CD4-positive, alpha-beta T cell treated with Interleukin-4 for 1 hour (primary cell): ENCODE measurements around the gene KIAA2012.

ENCODE experiments used
- DNase-seq, 2 donors: peaks; one replicate each; pipeline ENCODE4 v3.0.0-alpha.2; 2020 to 2022

Gene KIAA2012

DNA sequence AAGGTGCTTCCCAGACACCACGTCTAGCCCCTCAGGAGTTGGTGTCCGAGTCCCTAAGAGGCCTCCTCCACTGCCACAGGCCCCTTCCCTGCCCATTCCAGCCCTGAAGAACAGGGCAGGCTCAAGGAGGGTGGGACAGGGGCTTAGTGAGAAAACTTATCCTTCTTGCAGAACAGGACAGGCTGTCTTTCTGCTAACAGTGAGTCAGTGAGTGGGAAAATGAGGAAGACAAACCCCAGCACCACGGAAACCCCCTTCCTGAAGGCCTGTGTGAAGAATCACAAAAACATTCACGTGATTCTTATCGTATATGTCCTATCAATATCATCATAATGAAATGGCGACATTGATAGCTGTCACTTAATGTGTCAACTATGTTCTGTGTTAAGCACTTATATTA lies 29.6 kb upstream of the KIAA2012 start:
- DNase-seq, result no peak

DNA sequence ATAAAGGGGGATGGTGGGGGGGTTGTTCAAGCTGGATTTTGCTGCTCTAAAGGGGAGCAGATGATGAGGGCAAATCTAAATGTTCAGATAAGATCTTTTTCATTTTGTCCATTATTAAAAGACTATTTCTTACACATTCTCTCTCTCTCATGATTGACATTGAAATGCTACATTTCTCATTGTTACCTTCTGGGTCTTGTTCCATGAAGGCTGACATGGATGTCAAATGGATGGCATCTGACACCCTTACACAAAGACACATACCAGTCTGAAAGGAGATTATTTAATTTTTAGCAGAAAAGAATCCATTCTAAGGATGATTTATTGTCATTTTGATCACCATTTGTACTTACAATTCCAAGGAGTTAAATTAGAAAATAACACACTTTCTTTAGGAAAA lies 28.3 kb upstream of the KIAA2012 start:
- no peak for DNase-seq

DNA sequence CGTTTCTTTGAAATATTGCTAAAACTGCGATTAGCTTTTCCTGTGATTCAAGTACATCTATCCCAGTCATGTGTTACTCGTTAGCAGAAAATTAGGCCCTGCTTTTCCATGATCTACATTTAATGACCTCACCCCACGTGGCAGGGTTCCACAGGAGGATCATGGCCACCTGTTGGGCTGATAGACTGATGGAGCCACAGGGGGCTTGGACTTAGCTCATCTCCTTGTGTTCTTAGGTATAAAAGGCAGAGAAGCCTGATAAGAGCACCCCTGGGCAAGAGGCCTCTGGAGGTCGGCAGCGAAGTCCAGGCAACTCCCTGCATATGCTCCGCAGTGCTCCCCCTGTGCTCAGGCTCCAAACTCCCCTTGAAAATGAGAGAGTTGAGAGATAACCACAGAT lies 26.5 kb upstream of the KIAA2012 start:
- DNase-seq, result no peak

DNA sequence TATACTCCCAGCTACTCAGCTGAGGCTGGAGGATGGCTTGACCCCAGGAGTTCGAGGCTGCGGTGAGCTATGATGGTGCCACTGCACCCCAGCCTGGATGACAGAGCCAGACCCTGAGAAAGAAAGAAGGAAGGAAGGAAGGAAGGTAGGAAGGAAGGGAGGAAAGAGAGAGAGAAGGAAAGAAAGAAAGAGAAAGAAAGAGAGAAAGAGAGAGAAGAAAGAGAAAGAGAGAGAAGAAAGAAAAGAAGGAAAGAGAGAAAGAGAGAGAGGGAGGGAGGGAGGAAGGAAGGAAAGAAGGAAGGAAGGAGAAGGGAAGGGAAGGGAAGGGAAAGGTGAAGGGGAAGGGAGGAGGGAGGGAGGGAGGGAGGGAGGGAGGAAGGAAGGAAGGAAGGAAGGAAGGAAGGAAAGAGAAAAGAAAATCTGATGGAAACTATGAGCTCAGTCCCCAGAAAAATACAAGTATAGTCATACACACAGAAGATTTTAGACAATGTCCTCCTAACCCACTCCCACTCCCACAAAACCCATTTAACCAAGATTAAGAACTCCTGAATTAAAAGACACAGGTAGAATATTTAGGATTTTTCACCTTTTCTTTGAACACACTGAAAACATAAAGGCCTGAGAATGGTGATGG lies 23.8 kb upstream of the KIAA2012 start:
- no peak for DNase-seq

DNA sequence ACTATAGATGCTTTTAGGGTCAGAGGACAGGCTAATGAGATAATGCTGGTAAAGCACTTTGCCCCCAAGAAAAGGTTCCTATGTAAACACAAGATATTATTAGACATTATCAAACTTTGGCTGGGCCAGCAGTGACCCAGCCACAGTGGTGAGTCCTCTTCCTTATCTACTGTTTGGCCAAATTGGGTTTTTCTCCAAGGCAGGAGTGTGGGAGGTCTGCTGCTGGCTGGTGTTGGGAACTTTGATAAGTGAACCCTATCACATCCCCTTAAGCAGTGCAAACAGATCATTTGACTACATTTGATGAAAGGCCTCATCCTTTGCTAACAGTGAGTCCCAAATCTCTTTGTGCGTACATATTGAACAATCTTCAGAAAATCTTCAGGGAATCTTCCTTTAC lies 23.2 kb upstream of the KIAA2012 start:
- no peak for DNase-seq

DNA sequence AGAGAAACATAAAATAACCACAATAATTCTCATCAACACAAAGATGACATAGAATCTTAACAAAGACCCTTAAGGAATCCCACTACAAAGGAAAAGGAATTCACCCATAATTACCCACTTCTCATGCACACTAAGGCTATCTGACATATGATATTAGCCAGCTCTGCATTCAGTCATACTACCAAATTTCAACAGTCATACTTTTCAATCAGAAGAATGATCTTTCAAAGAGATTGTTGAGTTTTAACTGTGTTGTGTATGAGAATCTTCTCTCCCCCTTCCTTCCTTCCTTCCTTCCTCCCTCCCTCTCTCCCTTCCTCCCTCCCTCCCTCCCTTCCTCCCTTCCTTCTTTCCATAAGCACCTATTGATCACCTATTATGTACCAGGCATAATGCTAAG lies 22.4 kb upstream of the KIAA2012 start:
- no peak for DNase-seq

DNA sequence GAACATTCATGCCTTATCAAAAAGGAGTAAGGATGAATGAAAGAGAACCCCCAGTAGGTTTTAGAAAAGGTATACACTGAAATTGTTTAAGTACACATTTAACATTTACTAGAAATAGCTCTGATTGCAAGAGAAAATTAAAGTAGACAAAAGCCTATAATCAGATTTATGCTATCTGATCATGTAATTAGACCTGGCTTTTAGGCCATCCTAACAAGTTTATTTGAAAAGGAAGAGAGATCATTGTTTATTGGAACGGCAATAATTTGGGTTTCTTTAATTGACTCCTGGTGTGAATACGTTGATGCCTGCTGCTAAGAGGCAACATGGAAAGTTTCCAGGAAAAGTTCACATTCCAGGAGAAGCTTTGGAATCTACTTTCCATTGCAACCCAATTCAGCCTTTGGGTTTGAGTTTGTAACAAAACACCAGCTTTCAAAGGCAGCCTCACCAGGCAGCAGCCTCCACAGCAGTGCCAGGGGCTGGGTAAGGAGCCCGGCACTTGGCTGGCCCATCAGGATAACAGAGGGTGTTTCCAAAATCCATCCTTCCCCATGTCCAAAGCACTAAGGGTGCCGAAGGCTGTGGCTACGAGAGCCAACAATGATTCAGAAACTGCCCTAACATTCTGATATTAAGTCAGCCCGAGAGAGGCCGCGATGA lies 21.4 kb upstream of the KIAA2012 start:
- DNase-seq, result no peak

DNA sequence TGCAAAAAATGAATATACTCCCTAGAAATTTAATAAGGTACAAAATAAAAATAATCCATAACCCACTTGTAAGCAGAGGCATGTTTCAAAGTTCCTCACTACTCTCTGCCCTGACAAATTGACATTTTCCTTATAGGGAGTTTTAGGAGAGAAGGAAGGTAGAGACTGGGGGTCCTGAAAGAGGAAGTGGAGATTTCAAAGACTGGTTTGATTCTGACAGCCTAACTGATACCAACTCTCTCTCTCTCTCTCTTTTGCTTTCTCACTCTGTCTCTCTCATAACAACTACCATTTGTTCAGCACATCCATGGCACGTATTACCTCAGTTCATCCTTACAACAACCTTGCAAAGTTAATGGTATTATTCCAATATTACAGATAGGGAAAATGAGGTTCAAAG lies 20.8 kb upstream of the KIAA2012 start:
- no peak for DNase-seq

DNA sequence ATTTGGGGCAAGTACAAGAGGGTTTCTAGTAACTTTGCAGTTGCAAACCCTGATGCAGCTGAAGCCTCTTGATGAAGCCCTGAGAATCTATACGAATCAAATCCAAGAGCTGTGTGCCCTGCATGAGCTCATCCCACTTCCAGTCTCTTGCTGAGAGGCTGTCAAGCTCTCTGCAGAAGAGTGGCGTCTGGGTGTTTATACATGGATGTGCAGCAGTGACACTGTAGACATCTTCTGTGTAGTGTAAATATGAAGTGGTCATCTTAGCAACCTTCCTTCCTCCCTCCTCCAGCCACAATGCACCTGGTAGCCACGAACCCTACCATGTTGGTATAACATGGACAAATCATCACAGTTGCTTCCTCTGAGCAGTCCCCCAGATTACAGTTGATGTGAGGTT lies 18.4 kb upstream of the KIAA2012 start:
- DNase-seq, result no peak

DNA sequence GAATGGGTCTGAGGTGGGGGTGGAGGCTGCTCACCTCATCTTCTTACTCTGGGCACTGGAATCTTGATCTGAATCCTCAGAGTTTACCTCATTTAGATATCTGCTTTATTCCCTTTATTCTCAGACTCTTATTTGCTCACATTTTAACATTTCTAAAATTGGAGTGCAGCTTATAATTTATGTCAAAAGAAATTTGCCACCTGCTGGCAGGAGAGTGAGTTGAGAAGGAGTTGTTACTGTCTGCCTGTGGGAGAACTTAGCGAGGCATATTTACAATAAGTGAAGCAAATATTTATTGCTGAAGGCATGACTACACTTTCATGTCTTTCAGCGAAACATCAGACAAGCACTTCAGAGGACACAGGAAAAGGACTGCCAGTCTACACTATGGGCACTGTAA lies 16.4 kb upstream of the KIAA2012 start:
- no peak for DNase-seq

DNA sequence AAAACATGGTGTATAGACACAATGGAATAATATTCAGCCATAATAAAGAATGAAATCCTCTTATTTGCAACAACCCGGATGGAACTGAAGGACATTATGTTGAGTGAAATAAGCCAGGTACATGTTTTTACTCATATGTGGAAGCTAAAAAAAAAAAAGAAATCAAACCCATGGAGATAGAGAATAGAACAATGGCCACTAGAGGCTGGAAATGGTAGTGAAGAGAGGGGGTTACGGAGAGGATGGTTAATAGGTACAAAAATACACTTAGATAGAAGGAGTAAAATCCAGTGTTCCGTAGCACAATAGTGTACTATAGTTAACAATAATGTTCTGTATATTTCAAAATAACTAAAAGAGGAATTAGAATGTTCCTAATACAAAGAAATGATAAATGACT lies 12.8 kb upstream of the KIAA2012 start:
- DNase-seq, result no peak

DNA sequence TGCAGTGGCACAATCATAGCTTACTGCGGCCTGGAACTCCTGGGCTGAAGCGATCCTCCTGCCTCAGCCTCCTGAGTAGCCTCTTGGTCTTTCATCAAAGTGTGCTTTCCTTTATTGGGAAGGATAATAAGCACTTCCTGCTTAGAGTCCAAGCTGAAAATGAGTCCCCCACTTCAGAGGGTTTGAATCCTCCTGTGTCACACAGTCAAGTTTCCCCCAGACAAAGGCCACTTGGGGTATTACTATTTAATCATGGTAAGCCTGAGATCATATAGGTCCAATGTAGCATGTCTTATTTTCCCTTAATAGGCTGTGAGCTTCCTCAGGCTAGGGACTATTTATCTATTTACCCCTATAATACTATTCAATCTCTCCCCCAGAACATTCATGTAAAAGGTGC lies 11.4 kb upstream of the KIAA2012 start:
- no peak for DNase-seq

DNA sequence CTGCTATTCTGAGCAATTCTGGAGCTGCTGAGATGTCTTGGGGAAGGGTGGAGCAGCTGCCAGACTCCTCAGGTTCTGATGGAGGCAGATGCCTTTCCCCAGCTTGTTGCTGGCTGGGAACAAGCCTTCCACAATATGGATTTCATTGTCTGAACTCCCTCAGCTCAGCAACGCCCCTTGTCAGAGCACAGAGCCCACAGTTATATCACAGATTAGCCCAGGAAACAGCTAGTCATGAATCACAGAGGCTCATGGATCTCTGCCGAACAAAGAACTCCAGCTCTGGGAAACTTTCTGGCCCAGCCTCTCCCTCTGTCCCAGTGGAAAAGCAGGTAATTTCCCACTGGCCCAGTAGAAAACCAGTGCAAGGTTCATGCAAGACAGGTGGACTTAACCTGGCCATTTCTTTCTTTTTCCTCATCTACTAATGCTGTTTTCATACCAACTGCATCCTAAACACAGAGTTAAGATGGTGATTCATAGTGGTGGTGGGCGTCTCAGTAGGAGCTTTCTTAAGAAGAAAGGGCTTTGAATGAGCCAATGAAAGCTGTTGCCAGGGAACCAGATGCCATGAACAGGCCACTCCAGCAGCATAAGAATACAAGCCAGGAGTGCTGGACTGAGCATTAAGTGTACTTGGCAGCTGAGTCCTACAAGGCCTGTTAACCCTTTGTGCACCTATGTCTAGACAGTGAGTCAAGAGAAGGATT lies 8.7 kb upstream of the KIAA2012 start:
- no peak for DNase-seq

DNA sequence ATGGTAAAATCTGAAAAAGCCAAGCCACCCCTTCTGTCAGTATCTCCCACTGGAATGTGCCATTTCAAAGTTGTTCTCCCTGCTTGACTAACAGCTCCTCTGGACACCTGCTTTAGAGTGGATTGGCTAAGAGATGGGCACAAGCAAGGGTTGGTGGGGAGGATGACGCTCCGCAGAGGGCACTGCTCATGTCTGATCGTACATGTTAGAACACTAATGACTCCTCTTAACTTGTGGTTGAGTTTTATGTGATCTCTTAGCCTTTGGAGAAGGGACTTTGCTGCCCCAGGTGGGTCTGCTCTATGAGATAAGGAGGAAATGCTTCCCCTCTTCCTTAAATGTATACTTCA lies 8.2 kb upstream of the KIAA2012 start:
- DNase-seq, result no peak

DNA sequence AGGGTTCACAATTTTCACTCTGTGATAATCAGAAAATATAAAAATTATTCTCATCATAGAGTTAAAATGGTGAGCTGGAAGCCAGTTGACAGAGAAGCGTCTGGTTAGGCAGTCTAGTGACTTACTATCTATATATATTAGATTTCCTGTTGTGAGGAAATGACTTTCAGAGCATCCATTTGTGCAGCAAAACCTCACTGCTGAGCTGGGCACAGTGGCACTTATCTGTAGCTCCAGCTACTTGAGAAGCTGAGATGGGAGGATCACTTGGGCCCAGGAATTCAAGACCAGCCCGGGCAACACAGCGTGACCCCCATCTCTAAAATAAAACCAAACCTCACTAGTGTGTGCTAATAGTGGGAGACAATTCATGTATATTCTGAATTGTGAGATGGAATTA lies 7.2 kb upstream of the KIAA2012 start:
- no peak for DNase-seq

DNA sequence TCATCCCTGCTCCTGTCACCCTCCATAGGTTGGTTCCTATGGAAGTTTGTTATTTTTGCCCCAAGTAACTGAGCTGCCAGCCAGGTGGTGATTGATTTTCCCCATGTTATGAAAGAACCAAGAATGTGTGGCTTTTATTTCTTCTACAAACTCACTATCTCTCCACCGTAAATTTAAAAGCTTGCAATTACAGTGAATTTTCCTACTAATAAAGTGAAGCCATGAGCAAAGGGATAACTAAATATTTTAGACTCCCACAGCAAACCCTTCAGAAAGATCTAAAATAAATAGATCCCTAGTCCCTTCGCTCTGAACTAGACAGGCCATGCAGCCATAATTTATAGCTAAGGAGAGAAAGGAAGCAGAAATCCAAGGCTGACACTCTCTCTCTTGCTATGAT lies 6.2 kb upstream of the KIAA2012 start:
- no peak for DNase-seq

DNA sequence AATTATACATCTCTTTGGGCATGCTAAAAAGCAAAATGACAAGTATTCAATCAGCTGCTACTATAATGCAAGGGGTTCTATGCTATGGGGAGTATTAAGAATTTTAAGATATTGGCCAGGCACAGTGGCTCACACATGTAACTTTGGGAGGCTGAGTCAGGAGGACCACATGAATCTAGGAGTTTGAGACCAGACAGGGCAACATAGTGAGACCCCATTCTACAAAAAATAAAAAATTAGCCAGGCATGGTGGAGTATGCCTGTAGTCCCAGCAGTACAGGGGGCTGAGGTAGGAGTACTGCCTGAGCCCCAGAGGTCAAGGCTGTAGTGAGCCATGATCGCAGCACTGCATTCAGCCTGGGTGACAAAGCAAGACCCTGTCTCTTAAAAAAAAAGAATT lies 5.5 kb upstream of the KIAA2012 start:
- no peak for DNase-seq

DNA sequence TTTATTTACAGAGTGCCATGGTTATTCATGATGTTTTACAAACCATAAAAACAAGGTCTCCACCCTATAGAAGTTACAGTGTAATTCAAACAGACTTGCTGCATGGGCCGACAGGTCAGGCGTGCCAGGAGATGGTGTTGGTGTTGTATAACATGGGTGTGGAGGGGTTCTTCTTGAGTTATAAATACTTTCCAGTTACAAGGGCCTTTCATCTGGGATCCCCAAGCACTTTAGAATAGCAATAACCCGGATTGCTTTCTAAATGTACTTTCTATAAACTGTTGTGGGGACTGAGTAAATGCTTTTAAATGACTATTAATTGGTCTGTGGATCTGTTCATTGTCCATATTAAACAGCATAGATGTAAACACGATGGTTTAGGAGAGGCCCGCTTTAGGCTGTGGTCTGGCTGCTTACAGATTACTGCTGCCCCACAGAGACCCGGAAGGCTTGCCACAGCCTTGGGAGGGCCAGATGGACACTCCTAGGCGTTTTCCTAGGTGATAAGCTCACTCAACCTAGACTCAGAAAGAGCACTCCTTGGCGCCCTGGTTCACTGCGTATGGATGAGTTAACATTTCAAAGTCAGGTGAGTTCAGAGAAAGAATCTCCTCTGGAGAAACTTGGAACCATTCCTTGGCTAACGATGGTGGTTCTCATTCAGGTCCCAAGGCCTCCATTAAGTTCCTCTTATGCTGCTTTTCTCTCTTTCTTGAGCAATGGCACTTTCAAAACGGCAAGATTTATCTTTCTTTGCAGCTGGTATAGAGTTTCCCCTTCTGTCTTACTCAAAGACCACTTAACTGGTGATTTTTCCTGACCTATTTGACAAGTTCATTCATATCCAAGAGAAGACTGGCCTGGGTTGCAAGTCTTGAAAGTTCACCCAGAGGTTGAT lies 3.6 kb upstream of the KIAA2012 start:
- DNase-seq, result no peak

DNA sequence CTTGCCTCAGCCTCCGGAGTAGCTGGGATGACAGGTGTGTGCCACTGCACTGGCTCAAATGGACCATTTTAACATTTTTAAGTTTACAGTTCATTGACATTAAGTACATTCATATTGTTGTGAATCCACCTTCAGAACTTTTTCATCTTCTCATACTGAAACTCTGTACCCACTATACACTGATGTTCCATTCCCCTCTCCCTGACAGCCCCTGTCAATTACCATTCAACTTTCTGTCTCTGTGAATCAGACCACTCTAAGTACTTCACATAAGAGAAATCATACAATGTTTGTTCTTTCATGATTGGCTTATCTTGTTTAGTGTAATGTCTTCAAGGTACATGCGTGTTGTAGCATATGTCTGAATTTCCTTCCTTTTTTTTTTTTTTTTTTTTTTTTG lies 1.9 kb upstream of the KIAA2012 start:
- no peak for DNase-seq

DNA sequence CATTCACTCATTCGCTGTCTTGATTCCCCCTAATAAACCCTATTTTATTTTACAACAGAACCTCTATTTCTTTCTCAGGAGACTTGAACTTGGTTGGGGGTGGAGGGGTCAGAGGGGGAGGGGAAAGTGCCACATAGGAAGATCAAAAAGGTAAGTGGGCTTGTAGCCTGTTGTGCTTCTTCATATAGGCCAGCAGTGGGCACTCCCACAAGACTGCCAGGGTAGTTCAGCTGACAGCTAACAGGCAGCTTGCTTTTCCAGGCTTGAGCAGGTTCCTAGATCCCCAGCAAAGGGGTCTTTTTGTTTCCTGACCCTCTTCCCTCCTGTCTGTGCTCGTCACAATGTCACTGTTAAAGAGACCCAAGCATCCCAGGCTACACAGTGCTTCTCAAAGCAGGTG lies 829 bp upstream of the KIAA2012 start:
- DNase-seq, result no peak

DNA sequence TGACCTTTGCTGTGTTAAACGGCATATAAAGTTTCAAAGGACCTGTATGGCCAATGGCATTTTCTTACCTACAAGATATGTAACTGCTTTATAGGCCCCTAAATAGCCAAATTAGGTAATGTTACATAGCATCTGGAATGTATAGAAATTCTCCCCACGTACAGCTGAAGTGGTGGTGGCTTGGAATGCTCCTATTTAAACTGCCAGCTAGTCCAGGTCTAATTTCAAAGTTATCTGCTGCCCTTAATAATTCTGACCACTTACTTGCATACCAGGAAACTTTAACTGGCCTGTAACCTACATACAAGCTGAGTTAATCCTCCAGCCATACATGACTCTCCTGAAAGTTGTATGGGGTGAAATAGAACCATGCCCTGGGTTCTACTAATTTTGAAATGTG lies 1.3 kb downstream of the KIAA2012 start:
- no peak for DNase-seq

DNA sequence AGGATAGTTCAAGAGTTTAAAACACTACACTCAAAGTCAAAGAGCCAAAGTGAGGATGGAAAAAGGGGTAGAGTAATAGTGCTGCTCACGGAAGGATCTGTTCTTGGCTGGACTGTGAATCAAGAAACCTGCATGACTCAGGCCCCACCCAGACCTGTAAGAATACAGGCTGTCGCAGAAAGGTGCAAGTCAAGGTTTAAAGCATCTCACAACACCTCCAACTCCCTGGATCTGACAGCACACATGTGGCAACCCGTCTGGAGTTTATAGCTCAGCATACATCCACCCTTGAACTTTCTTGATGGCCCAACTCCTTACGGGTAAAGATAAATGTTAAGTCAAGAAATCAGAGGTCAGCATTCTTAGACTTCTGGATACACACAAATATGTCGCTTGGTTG lies 6.3 kb downstream of the KIAA2012 start:
- no peak for DNase-seq

DNA sequence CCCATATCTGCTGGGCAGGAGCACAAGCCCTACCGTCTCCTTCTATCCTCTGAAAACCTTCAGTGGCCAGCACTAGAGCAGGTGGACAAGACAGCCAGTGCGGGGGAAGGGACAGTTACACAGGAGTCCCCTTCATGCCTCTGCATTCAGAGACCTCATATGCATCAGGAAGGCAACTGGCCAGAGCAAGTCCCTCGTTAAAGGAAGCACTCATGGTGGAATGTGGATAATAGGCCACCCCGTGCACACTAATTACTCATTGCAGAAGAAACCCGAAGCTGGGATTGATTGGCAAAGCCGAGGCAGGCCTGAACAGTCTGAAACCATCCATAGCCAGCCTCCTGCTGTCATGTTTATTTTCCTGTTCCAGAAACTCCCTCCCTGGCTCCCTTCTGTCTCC lies 11.2 kb downstream of the KIAA2012 start:
- DNase-seq, result no peak

DNA sequence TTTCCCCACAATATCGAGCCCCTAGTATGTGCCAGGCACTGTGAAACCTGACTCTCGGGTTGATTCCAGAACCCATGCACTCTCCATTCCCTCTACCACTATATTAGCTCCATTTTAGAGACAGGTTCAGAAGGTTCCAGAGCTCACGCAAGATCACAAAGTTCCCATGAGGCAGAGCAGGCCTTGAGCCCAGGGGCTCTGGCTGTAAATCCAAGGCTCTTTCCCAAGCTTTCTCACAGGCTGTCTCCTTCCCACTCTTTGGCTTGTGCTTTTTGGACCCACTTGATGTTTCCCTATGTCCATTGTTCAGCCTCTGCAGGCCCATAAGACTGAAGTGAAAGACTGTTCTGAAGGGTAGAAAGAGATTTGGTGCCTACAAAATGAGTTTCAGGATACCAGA lies 15.7 kb downstream of the KIAA2012 start:
- DNase-seq, result no peak
